ENCODE results near the gene TACC2.

The TACC2 gene

DNA sequence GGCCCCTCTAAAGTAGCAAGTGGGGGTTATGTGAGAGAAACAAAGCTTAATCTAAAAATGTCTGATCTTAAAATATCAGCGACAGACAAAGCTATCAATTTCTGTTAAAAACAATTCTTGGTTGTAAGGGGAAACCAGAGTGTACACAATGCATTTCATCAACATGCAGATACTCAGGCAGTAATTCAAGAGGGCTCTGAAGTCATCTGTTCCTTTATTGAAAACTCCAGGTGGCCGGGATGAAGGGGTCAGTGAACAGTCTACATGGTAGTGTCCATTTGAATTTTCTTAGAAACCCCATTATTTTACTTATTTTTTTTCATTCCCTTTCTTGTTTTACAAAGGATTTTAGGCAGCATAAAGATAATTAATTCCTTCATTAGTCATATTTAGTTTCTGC, 245.5 kb downstream of the TACC2 start:
- no peak for DNase-seq

DNA sequence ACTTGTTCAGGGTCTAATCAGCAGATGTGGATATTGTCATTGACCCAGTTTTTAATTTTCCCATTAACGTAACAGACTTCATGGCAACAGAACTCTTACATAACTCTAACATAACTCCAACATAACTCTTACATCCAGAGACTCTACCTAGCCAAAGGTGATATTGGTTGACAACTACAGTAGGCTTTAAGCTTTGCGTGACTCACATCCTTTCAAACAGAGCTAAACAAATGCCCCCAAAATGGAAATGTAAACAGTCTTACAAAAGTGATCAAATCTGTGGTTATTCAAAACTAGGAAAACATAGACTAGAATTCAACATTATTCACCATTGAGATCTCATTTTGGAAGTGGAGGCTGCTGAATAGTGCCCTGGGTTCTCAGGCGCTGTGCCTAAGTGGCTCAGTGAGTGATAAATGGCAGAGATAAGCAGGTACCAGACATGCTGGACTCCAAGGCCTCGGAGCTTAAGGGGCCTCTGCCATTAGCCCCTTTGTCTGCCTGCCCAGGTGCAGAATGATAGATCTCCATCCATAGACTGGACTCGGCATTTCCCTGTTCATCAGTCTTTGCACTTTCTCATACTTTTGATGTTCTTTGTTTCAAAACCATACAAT, 247.8 kb downstream of the TACC2 start:
- no peak for DNase-seq

DNA sequence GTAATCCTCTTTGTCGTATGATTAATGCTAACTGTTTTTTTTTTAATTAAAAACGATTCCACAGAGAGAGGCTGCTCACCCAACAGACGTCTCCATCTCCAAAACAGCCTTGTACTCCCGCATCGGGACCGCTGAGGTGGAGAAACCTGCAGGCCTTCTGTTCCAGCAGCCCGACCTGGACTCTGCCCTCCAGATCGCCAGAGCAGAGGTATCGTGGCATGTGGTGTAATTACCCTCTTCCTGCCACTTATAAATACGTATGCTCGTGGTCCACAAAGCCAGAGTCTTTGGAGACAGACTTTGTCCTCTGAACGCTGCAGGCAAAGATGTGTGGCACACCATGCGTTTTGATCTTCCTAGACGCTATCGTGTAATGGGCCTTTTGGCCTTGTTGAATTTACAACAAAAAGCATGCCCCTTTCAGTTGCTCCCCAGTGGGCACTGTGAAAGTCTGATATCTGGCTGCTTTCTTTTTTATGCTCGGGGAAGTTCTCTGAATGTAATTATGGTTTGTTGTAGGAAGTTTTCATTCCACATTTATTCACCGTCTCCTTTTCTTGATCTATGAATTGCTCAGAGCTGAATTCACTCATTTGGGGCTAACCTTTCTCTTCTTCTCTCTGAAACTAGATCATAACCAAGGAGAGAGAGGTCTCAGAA, 248.5 kb downstream of the TACC2 start:
- no peak for DNase-seq

DNA sequence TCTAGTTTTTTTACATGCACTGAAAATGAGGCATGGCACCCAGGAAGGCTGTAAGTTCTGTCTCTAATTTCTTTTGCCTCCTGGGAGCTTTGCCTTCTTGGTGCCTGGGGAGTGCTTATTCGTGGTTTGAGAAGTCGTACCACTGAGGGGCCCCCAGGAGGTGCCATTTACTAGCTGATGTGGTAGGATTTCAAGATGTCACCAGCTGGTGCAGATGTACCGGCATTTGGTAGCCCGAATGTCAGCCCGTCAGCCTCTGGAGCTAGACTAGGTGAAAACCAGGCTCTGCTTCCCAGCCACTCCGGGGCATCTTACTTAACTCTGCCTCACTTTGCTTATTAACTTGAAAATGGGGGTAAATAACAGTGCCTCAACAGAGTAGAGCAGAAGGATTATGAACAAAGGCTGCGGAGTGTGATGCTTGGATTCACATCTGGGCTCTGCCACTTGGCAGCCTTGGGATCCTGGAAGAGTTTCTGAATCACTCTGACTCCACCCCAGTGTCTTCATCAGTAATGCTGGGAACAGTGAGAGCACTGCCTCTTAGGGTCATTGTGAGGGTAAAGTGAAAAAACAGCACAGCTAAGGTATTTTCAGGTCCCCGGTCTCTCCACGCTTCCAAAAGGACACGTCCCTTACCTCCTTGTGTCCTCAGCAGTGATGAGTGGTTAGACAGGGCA, 250.8 kb downstream of the TACC2 start:
- DNase-seq = no peak

DNA sequence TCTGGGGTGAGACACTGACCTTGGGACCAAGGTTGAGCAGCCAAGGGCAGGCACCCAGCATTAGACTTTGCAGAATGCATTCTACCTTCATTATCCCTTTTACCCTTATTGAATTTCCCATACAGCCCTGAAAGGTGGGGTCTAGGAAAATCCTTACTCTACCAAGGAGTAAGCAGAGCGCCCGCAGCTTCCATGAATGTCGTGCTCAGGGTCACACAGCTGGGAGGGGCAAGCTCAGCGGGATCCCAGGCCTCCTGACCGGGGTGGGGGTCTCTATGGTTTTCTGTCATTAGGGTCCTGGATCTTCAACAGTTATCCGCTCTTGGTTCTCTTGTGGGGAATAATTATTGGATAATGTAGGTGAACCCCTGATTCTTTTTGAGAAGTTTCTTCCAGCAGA, 251.4 kb downstream of the TACC2 start:
- no peak for DNase-seq

DNA sequence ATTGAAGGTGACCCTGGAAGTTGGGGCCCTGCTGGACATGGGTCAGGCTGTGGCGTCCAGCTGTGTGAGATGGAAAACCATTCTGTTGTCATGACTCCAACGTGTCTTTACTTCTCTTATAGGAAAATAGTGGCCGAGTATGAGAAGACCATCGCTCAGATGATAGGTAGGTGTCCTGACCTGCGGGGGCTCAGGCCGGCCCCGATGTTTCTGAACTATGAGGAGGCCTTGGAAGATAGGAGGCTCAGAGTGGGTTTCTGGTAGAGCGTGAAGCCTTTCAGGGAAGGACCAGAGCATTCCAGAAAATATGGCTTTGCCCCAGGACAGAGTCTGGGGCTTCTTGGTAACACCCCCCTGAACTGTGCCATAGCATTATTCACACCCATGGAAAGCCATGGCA, 252.9 kb downstream of the TACC2 start:
- no peak for DNase-seq

DNA sequence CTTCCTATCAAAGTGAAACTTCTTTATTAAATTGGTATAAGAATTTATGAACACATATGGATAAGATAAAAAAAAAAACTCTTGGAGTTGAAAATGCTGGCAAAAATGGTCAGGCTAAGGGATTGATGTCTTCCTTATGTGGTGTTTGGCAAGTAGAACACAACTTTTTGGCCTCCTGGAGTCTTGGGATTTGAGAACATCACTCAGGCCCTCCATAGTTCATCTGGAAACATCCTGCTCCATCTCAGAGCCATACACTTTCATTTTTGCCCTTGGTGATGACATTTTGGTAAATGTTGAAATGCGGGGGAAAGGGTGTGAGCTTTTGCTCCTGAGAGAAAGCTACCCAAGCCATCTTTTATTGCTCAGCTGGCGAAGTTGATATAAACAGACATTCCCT, 254.6 kb downstream of the TACC2 start:
- no peak for DNase-seq

DNA sequence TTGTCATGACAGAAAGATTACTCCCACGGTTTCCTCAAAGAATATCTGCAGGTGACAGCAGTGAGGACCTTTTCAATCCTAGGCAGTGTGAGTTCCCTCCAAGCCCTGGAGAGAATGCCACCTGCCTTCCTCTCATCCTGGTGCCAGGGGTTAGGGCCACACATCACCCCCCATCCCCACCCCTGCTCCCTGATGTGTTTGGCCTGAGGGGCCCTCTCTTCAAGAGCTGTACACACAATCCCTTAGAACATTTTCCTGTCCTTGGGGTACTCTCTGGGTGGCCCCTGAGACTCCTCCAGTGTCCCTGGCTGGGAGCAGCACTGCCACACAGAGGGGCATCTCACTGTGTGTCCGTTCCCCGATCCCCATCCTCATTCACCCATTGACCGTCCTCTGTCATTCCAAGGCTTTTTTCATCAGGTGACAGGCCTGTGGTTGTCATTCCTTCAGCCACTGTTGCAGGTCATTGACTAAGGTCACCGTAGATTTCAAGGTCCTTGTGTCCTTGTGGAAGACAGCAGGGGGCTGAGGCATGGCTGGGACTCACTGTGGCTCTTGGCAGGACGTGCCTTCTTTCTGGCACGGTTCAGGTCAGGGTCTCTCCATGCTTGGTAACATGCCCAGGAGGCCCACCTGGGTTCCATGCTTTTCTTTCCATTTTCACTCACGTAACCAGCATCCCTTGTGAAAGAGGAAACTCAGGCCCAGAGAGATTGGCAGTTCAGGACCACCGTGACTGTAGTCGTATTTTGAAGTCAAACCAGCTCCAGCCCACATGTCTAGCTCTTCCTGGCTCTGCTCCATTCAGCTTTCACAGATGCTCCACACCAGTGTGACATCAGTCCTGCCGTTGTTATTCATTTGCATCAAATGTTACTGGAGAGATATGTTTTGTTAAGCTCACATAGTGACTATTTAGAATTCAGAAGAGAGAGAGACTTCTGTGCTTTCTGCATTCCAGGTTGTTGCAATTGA, 255.3 kb downstream of the TACC2 start:
- no peak for DNase-seq

DNA sequence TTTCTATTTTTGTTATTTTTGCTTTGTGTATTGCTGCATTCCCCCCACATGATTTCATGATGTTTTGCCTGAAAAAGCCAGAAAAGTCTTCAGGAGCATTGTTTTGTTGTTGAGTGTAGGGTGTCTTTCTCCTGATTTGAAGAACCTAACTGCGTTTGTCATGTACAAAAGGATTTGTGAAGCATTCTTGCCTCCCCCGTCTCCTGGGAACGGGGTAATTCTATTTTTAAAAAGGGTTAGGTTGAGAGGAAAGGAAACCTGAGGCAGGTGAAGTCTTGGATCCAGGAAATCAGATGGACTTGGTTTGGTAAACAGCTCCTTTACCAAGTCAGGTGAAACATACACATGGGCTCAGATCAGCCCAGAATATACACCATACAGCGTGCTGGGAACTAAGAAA, 256.2 kb downstream of the TACC2 start:
- DNase-seq = no peak

DNA sequence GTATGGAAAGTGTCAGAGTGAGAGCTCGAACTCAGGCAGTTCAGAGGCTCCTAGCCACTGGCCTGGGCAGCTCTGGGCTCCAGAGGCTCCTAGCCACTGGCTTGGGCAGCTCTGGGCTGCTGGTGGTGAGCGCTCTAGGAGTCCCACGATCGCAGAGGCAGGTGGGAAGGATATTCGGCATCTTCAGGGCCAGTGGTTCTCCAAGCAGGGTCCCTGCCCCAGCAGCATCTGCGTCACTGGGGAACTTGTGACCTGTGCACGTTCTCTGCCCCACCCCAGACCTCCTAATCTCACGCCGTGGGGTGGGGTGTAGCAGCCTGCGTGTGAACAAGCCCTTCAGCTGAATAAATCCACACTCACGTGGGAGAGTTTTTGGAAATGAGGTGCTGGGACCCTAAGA, 256.9 kb downstream of the TACC2 start:
- no peak for DNase-seq

DNA sequence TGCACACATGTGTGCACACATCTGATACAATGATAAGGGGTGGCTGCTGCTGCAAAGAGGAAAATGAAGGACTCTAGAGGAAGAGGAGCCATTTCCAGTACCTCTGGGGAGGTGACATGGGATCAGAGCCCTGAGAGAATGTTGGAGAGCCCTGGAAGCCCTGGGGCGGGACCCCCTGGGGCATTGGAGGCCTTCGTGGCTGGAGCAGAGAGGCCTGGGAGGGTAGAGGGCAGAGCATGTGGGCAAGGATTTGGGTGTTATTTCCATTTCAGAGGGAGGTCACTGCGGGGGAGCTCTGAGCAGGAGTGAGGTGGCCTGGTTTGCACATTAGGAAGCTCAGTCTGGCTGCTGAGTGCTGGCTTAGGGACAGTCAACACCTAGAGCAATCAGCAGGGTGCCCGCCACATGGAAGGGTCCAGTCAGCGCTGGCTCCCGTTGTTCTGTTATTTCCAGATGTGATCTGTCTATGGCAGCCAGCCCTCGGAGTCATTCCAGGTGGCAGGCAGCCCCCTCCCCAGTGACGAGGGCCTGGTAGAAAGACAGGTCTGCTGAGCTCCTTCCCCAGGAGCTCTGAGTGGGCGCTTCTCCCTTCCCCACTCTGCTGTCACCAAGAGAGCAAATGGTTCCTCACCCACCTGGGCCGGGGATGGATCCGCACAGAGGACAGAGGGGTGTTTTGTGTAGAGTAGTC, 258.0 kb downstream of the TACC2 start:
- no peak for DNase-seq

DNA sequence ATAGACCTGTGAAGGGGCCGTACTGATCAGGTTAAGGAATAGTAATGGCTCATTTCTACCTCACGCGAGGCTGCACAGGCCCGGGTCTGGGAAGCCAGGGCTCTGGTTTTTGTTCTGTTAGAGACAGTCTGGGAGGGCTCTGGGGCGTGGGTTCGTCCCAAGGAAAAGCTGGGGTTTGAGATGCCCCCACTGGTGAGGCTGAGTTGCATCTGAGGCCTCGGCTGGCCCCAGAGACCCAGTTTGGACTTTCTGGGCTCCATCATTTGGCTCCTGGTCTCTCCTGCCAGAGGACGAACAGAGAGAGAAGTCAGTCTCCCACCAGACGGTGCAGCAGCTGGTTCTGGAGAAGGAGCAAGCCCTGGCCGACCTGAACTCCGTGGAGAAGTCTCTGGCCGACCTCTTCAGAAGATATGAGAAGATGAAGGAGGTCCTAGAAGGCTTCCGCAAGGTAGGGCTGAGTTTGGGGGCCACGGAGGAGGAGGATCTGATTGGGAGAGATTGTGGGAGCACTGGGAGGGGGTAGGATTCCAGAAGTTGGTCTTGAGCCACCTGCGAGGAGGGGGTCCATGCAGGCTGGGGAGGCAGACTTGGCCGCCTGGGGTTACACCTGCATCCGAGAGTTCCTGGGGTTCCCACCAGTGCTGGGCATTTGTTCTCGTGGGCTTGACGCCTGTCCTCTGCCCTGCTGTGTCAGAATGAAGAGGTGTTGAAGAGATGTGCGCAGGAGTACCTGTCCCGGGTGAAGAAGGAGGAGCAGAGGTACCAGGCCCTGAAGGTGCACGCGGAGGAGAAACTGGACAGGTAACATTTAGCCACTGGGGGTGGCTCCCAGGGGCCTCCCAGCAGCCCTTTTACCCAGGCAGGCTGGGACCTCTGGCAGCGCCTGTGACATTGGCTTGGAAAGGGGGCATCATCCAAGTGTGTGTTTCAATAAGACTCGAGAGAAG, 259.7 kb downstream of the TACC2 start:
- DNase-seq = no peak

DNA sequence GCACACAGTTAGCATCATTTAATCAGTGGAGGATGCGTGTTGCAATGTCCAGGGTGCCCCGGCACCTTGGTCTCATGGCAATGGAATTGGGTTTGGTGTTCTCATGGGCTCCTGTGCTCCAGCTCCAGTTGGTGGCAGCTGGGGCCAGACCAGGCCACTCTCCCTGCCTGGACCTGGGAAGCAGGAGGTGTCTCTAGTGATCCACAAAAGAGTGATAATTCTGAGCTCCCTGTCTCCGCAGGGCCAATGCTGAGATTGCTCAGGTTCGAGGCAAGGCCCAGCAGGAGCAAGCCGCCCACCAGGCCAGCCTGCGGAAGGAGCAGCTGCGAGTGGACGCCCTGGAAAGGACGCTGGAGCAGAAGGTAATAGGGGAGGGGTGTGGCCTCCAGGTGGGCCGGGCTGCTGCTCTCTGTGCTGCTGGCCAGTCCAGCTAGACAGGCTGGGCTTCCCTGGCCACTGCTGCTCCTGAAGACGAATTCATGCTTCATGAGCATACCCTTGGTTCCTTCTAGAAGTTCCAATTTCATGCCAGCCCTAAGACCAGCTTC, 260.4 kb downstream of the TACC2 start:
- DNase-seq = no peak

DNA sequence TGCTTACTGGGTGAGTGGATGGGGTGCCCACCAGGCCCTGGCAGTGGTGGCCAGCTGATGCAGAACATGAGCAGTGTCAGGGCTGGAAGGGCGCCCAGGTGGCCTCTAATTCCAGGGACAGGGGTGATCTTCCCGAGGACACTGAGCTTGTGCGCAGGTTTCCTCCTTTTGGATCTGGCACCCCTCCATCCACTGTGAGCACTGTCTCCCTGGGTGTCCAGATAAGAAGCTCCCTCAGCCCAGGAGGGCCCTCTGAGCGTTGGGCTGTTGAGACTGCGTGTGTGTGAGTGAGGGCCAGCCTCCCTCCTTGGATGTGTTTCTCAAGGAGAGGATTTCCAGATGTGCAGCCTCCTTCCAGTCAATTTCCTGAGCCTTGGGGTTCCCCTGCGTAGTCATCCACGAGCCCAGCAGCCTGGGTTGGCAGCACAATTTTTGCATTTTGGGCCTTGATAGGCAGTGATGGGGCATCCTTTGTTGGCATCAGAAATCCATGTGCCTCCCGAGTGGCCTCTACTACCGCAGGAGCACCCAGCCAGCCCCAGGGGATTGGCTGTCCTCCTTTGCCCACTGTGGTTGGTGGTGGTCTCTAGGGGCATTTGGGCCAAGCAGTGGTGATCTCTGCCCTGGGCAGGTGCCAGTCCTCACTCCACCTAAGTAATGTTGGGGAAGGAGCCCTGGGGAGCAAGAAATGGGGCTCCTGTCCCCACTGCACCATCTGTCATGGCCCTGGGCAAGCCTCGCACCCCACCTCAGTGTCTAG, 261.2 kb downstream of the TACC2 start:
- no peak for DNase-seq

DNA sequence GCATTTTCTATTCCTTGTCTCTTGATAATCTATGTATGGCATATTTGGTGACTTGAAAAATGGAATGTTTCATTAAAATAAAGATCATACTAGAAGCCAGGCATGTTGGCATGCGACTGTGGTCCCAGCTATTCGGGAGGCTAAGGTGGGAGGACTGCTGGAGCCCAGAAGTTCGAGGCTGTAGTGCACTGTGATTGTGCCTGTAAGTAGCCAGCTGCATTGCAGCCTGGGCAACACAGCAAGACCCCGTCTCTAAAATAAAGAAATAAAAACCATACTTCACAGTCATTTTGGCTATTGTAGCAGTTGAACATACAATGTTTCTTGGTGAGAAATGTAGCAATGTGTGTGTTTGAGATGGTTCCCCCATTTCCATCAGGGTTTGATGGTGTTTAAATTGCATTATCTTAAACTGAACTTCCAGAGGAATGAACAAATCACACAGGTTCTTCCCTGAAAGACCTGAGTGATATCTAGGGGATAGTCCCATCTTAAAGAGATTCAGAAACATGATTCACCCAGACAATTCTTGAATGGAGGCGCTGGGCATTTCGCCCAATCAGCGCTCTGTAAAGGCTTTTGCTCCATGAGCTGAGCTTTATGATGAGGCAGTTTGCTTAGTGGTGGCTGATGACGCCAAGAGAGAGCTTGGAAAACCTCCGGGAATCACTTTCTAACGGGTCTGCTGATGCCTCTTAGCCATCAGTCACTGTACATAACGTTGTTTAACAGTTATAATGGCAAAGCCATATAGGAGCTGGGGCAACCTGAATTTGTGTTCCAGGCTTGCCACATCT, 262.7 kb downstream of the TACC2 start:
- no peak for DNase-seq

DNA sequence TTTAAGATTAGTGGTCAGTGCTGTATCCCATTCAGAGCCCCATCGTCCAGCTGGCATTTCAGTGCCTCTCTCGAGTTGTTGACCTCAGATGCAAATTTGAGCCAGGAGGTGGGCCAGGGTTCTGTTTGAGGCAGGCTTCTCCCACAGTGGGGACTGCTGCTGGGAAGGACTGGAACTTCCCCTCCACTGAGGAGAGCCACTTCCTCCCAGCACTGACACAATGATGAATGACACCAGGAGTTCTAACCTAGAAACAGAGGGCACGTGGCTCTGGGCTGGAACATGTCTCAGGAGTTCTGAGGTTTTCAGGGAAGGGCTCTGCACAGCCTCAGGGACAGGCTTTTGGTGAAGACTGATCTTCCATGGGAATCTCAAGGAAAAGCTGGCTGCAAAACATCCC, 263.8 kb downstream of the TACC2 start:
- DNase-seq = no peak

DNA sequence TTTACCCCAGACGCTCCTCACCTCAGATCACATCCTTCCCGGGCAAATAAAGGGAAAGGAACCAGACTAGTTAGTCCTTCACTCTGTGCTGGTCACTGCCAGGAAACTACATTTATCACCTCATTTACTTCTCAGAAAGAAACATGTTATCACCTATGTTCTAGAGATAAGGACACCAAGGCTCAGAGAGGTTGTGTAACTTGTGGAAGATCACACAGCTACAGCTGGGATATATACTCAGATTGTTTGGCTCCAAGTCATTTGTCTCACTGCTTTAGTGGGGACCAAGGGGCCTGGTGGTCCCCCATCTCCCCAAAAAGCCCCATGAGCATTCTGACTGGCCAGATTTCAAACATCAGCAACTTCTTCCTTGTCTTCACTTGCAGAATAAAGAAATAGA, 264.6 kb downstream of the TACC2 start:
- DNase-seq = no peak

DNA sequence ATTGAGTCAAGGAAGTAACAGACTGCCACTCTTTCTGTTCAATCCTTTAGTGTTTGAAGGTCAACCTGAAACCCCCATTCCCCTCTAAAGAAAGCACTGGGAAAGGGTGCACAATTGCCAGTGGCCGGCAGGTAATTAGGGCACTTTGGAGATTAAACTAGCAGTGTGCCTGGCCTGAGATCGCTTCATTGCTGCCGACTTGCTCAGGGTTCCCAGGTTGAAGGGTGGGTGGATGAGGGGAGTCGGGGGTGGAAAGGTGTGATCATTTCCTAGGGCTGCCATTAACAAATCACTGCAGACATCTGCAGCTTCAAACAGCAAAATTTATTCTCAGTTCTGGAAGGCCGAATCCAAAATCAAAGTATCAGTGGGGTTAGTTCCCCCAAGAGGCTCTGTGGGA, 265.9 kb downstream of the TACC2 start:
- DNase-seq = no peak

DNA sequence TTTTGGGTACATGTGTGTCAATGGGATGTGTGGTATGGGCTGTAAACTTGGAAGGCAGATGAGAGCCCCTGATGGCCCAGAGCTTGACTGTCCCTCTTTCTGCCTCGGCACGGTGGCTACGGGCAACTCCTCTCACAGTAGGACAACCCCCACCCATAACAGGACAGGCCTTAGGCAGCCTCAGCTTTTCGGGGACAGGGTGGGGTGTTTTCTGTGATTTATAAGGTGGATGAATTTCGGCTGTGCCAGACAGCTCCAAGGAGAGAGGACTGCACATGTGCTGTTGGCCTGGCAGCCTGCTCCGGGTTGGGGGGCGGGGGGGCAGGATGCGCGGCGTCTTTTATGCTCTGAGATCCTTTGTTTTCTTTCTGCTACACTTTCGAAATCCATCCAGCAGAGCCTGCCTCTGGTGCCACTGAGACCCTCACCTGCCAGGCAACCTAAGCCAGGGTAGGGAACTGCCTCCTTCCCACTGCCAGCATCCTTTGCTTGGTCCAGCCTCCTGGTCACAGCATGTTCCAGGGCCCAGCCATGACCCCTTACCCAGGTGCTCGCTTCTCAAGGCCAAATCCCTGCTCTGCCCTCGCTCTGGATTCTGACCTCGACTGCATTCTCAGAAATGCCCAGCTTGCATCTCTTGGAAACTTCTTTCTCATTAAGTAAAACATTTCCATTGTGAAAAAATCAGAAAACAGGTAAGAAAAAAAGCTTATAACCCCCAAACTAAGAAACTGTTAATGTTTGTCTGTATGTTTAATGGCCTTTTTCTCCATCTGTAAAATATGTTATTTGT, 266.7 kb downstream of the TACC2 start:
- no peak for DNase-seq
